ENCODE data around the gene CRTC2.
"Not testable (repeated sequence)": the region's sequence is repeated elsewhere in the genome, so short reads cannot be mapped to it uniquely, and the experiment has no call there.

Gene CRTC2

GRCh38 chr1:153919876-153920852 is 38.2 kb downstream of the CRTC2 start:
- Histone ChIP-seq H3K27me3 (replicated peaks; ENCODE audit: control insufficient read depth, insufficient read depth, low read length, poor library complexity, severe bottlenecking) (no peaks in the 10 kb centered on the region), H3K9me3 (ENCODE audit: control insufficient read depth, low read length) (no peaks in the 10 kb centered on the region), H3K4me1 (ENCODE audit: control insufficient read depth, insufficient read depth, low read length, poor library complexity, severe bottlenecking) (peaks cover 37% of the 10 kb centered on the region), H3K27ac (ENCODE audit: insufficient read depth, low read length, poor library complexity, severe bottlenecking) (peak overlapping the region; percentile 90), H3K4me3 (ENCODE audit: insufficient read depth, low read depth, low read length, poor library complexity, severe bottlenecking) (peak overlapping the region; percentile 3), H3K36me3 (ENCODE audit: control insufficient read depth, insufficient read depth, low read length) (no peaks in the 10 kb centered on the region)
- DNase-seq: no peak

GRCh38 chr1:153916297-153916696 is 42.1 kb downstream of the CRTC2 start:
- Histone ChIP-seq H3K9me3 (ENCODE audit: control insufficient read depth, low read length) (no peaks in the 10 kb centered on the region), H3K4me1 (ENCODE audit: control insufficient read depth, insufficient read depth, low read length, poor library complexity, severe bottlenecking) (peaks cover 23% of the 10 kb centered on the region), H3K36me3 (ENCODE audit: control insufficient read depth, insufficient read depth, low read length) (peaks cover 7% of the 10 kb centered on the region), H3K27ac (ENCODE audit: insufficient read depth, low read length, poor library complexity, severe bottlenecking) (no peak overlapping the region), H3K27me3 (replicated peaks; ENCODE audit: control insufficient read depth, insufficient read depth, low read length, poor library complexity, severe bottlenecking) (no peaks in the 10 kb centered on the region), H3K4me3 (ENCODE audit: insufficient read depth, low read depth, low read length, poor library complexity, severe bottlenecking) (no peak overlapping the region)
- no peak for DNase-seq

GRCh38 chr1:153912349-153912748 is 46.1 kb downstream of the CRTC2 start:
- no peaks in the 10 kb centered on the region for H3K4me1 ChIP-seq (ENCODE audit: control insufficient read depth, insufficient read depth, low read length, poor library complexity, severe bottlenecking)
- H3K4me3 ChIP-seq (ENCODE audit: insufficient read depth, low read depth, low read length, poor library complexity, severe bottlenecking): no peak overlapping the region
- H3K9me3 ChIP-seq (ENCODE audit: control insufficient read depth, low read length): no peaks in the 10 kb centered on the region
- DNase-seq: no peak
- no peak overlapping the region for H3K27ac ChIP-seq (ENCODE audit: insufficient read depth, low read length, poor library complexity, severe bottlenecking)
- H3K27me3 ChIP-seq (replicated peaks; ENCODE audit: control insufficient read depth, insufficient read depth, low read length, poor library complexity, severe bottlenecking): no peaks in the 10 kb centered on the region
- peaks cover 7% of the 10 kb centered on the region for H3K36me3 ChIP-seq (ENCODE audit: control insufficient read depth, insufficient read depth, low read length)

GRCh38 chr1:153910560-153910959 is 47.9 kb downstream of the CRTC2 start:
- H3K27me3 ChIP-seq (replicated peaks; ENCODE audit: control insufficient read depth, insufficient read depth, low read length, poor library complexity, severe bottlenecking); H3K4me3 ChIP-seq (ENCODE audit: insufficient read depth, low read depth, low read length, poor library complexity, severe bottlenecking); DNase-seq; H3K9me3 ChIP-seq (ENCODE audit: control insufficient read depth, low read length); H3K27ac ChIP-seq (ENCODE audit: insufficient read depth, low read length, poor library complexity, severe bottlenecking); H3K4me1 ChIP-seq (ENCODE audit: control insufficient read depth, insufficient read depth, low read length, poor library complexity, severe bottlenecking): not testable (repeated sequence)
- peaks cover 11% of the 10 kb centered on the region for H3K36me3 ChIP-seq (ENCODE audit: control insufficient read depth, insufficient read depth, low read length)

GRCh38 chr1:153908071-153908470 is 50.3 kb downstream of the CRTC2 start:
- no peak overlapping the region for H3K4me3 ChIP-seq (ENCODE audit: insufficient read depth, low read depth, low read length, poor library complexity, severe bottlenecking)
- H3K27me3 ChIP-seq (replicated peaks; ENCODE audit: control insufficient read depth, insufficient read depth, low read length, poor library complexity, severe bottlenecking): no peaks in the 10 kb centered on the region
- no peak overlapping the region for H3K27ac ChIP-seq (ENCODE audit: insufficient read depth, low read length, poor library complexity, severe bottlenecking)
- no peaks in the 10 kb centered on the region for H3K4me1 ChIP-seq (ENCODE audit: control insufficient read depth, insufficient read depth, low read length, poor library complexity, severe bottlenecking)
- H3K36me3 ChIP-seq (ENCODE audit: control insufficient read depth, insufficient read depth, low read length): peaks cover 5% of the 10 kb centered on the region
- H3K9me3 ChIP-seq (ENCODE audit: control insufficient read depth, low read length): no peaks in the 10 kb centered on the region
- no peak for DNase-seq

GRCh38 chr1:153907134-153907533 is 51.3 kb downstream of the CRTC2 start:
- Histone ChIP-seq H3K27ac (ENCODE audit: insufficient read depth, low read length, poor library complexity, severe bottlenecking) (no peak overlapping the region), H3K4me1 (ENCODE audit: control insufficient read depth, insufficient read depth, low read length, poor library complexity, severe bottlenecking) (no peaks in the 10 kb centered on the region), H3K27me3 (replicated peaks; ENCODE audit: control insufficient read depth, insufficient read depth, low read length, poor library complexity, severe bottlenecking) (no peaks in the 10 kb centered on the region), H3K36me3 (ENCODE audit: control insufficient read depth, insufficient read depth, low read length) (peaks cover 8% of the 10 kb centered on the region), H3K4me3 (ENCODE audit: insufficient read depth, low read depth, low read length, poor library complexity, severe bottlenecking) (no peak overlapping the region), H3K9me3 (ENCODE audit: control insufficient read depth, low read length) (no peaks in the 10 kb centered on the region)
- no peak for DNase-seq

GRCh38 chr1:153906396-153906795 is 52.0 kb downstream of the CRTC2 start:
- H3K27me3 ChIP-seq (replicated peaks; ENCODE audit: control insufficient read depth, insufficient read depth, low read length, poor library complexity, severe bottlenecking): no peaks in the 10 kb centered on the region
- H3K4me3 ChIP-seq (ENCODE audit: insufficient read depth, low read depth, low read length, poor library complexity, severe bottlenecking): no peak overlapping the region
- no peaks in the 10 kb centered on the region for H3K9me3 ChIP-seq (ENCODE audit: control insufficient read depth, low read length)
- H3K27ac ChIP-seq (ENCODE audit: insufficient read depth, low read length, poor library complexity, severe bottlenecking): no peak overlapping the region
- H3K4me1 ChIP-seq (ENCODE audit: control insufficient read depth, insufficient read depth, low read length, poor library complexity, severe bottlenecking): no peaks in the 10 kb centered on the region
- DNase-seq: no peak
- H3K36me3 ChIP-seq (ENCODE audit: control insufficient read depth, insufficient read depth, low read length): peaks cover 8% of the 10 kb centered on the region

- H3K4me1 ChIP-seq (ENCODE audit: control insufficient read depth, insufficient read depth, low read length, poor library complexity, severe bottlenecking); H3K27me3 ChIP-seq (replicated peaks; ENCODE audit: control insufficient read depth, insufficient read depth, low read length, poor library complexity, severe bottlenecking); H3K36me3 ChIP-seq (ENCODE audit: control insufficient read depth, insufficient read depth, low read length); H3K4me3 ChIP-seq (ENCODE audit: insufficient read depth, low read depth, low read length, poor library complexity, severe bottlenecking); H3K9me3 ChIP-seq (ENCODE audit: control insufficient read depth, low read length); H3K27ac ChIP-seq (ENCODE audit: insufficient read depth, low read length, poor library complexity, severe bottlenecking); DNase-seq: not testable (repeated sequence)
Measured at GRCh38 chr1:153905908-153906307, 52.5 kb downstream of the CRTC2 start.

GRCh38 chr1:153903841-153904455 is 54.5 kb downstream of the CRTC2 start:
- no peak for DNase-seq

GRCh38 chr1:153899509-153899908 is 58.9 kb downstream of the CRTC2 start:
- no peak overlapping the region for H3K27ac ChIP-seq (ENCODE audit: insufficient read depth, low read length, poor library complexity, severe bottlenecking)
- H3K27me3 ChIP-seq (replicated peaks; ENCODE audit: control insufficient read depth, insufficient read depth, low read length, poor library complexity, severe bottlenecking): no peaks in the 10 kb centered on the region
- DNase-seq: no peak
- no peak overlapping the region for H3K4me3 ChIP-seq (ENCODE audit: insufficient read depth, low read depth, low read length, poor library complexity, severe bottlenecking)
- peaks cover 22% of the 10 kb centered on the region for H3K36me3 ChIP-seq (ENCODE audit: control insufficient read depth, insufficient read depth, low read length)
- no peaks in the 10 kb centered on the region for H3K9me3 ChIP-seq (ENCODE audit: control insufficient read depth, low read length)
- no peaks in the 10 kb centered on the region for H3K4me1 ChIP-seq (ENCODE audit: control insufficient read depth, insufficient read depth, low read length, poor library complexity, severe bottlenecking)

More at GRCh38 chr1:153903841-153904455, 54.5 kb downstream of the CRTC2 start:
- H3K27ac ChIP-seq (ENCODE audit: insufficient read depth, low read length, poor library complexity, severe bottlenecking): no peak overlapping the region
- H3K9me3 ChIP-seq (ENCODE audit: control insufficient read depth, low read length): no peaks in the 10 kb centered on the region
- H3K4me3 ChIP-seq (ENCODE audit: insufficient read depth, low read depth, low read length, poor library complexity, severe bottlenecking): no peak overlapping the region
- no peaks in the 10 kb centered on the region for H3K27me3 ChIP-seq (replicated peaks; ENCODE audit: control insufficient read depth, insufficient read depth, low read length, poor library complexity, severe bottlenecking)
- H3K36me3 ChIP-seq (ENCODE audit: control insufficient read depth, insufficient read depth, low read length): peaks cover 14% of the 10 kb centered on the region
- no peaks in the 10 kb centered on the region for H3K4me1 ChIP-seq (ENCODE audit: control insufficient read depth, insufficient read depth, low read length, poor library complexity, severe bottlenecking)
